ENCODE measurements around the gene TMEM97.

- TF ChIP-seq POLR2A (IDR thresholded peaks at IDR 0.05): no peak
- no peak for TF ChIP-seq CTCF (IDR thresholded peaks at IDR 0.05)
Observed at GRCh38 chr17:28363776-28364650, 45.0 kb downstream of the TMEM97 start.

Measured in ovary (tissue), 3 donors.